K562 (cell line): ENCODE data around the gene NEUROG3.

ENCODE experiments used
- CBX3 ChIP-seq, 2 experiments: IDR thresholded peaks; 1 replicate in 1 of 2; 2 replicates in 1 of 2; pipeline ENCODE4 v1.6.1; 2012; ENCODE audit warnings: inconsistent platforms in 2 of 2, low read length in 2 of 2, borderline replicate concordance in 1 of 2, control low read depth in 1 of 2
- KAT8 ChIP-seq: fragments of 450-650 bp; IDR thresholded peaks from 2 replicates; pipeline ENCODE4 v1.6.1; 2016; ENCODE audit warnings: low read depth, mild to moderate bottlenecking
- KDM2B ChIP-seq: fragments of 250-450 bp; sonication (Bioruptor Pico); IDR thresholded peaks from 2 replicates; pipeline ENCODE4 v1.8.0; 2021; ENCODE audit warnings: mild to moderate bottlenecking, moderate library complexity
- NR2F6 ChIP-seq: fragments of 450-650 bp; formaldehyde crosslinking; IDR thresholded peaks from 2 replicates; pipeline ENCODE4 v1.4.0; 2020; ENCODE audit warnings: mild to moderate bottlenecking
- PTBP1 ChIP-seq: fragments of 200-400 bp; formaldehyde crosslinking; IDR thresholded peaks from 2 replicates; pipeline ENCODE4 v1.6.1; 2017; ENCODE audit warnings: low read depth, low read length
- RBM14 ChIP-seq: fragments of 200-400 bp; formaldehyde crosslinking; IDR thresholded peaks from 2 replicates; pipeline ENCODE4 v1.6.1; 2018; ENCODE audit warnings: low read depth, mild to moderate bottlenecking, low read length, moderate library complexity, borderline replicate concordance; ENCODE audit not compliant: insufficient read depth
- SIN3A ChIP-seq, 2 experiments: fragments of 150-350 bp in 1 of 2; IDR thresholded peaks; 2 replicates each; pipeline ENCODE4 v1.6.1; 2011 to 2016; ENCODE audit warnings: borderline replicate concordance in 2 of 2, low read depth in 2 of 2, low read length in 2 of 2, mild to moderate bottlenecking in 2 of 2, moderate library complexity in 2 of 2; ENCODE audit not compliant: control insufficient read depth in 1 of 2
- TF ChIP-seq, protein P1 (sequence below), 3 experiments: IDR thresholded peaks in 2 of 3; conservative IDR thresholded peaks in 1 of 3; 2 replicates each; pipeline ENCODE4 v1.5.1; 2011 to 2012; ENCODE audit warnings: low read length in 3 of 3, mild to moderate bottlenecking in 3 of 3, control low read depth in 2 of 3, improper control_type of control experiment in 1 of 3, inconsistent platforms in 1 of 3, low read depth in 1 of 3, mixed read lengths in 1 of 3, moderate library complexity in 1 of 3; ENCODE audit not compliant: insufficient read depth in 2 of 3
- TF ChIP-seq, protein P2 (sequence below): fragments of 450-650 bp; conservative IDR thresholded peaks from 2 replicates; pipeline ENCODE4 v1.6.1; 2016; ENCODE audit warnings: missing genetic modification characterization, low read depth, mild to moderate bottlenecking, missing compliant biosample characterization, moderate library complexity
- TF ChIP-seq, protein P3 (sequence below): fragments of 450-650 bp; formaldehyde crosslinking; conservative IDR thresholded peaks from 2 replicates; pipeline ENCODE4 v1.4.0; 2022; ENCODE audit warnings: mild to moderate bottlenecking, missing genetic modification characterization

DNA sequence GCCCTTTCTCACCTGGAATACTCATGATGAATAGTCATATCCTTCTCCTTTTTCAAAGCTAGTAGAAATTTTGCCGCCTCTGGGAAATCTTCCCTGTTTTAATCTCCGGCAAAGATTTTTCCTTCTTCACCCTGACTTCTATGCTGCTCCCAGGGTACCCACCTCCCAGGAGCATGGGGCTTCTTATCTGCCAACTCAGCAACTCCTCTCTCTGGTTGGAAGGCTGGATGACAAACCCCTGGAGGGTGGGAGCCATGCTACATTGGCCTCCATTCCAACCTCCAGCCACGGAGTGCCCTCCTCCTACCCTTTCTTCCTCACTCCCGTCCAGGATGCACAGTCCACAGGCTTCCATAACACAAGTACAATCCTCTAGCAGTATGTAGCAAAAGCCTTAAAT is 19.9 kb downstream of the NEUROG3 start:
- TF ChIP-seq CBX3 (IDR thresholded peaks at IDR 0.05; ENCODE audit: borderline replicate concordance in 1 of 2, low read length in 2 of 2) (no peak), KDM2B (no peak), RBM14 (no peak), NR2F6 (CRISPR knock-in tag) (no peak), KAT8 (no peak), PTBP1 (no peak), SIN3A (IDR thresholded peaks at IDR 0.05; ENCODE audit: borderline replicate concordance in 2 of 2, control insufficient read depth in 1 of 2, low read depth in 2 of 2, low read length in 2 of 2) (no peak)
- TF ChIP-seq, protein P1, sequence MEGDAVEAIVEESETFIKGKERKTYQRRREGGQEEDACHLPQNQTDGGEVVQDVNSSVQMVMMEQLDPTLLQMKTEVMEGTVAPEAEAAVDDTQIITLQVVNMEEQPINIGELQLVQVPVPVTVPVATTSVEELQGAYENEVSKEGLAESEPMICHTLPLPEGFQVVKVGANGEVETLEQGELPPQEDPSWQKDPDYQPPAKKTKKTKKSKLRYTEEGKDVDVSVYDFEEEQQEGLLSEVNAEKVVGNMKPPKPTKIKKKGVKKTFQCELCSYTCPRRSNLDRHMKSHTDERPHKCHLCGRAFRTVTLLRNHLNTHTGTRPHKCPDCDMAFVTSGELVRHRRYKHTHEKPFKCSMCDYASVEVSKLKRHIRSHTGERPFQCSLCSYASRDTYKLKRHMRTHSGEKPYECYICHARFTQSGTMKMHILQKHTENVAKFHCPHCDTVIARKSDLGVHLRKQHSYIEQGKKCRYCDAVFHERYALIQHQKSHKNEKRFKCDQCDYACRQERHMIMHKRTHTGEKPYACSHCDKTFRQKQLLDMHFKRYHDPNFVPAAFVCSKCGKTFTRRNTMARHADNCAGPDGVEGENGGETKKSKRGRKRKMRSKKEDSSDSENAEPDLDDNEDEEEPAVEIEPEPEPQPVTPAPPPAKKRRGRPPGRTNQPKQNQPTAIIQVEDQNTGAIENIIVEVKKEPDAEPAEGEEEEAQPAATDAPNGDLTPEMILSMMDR (IDR thresholded peaks at IDR 0.05 in 2 of 3, conservative IDR thresholded peaks at IDR 0.05 in 1 of 3; ENCODE audit: insufficient read depth in 2 of 3, low read depth in 1 of 3, low read length in 3 of 3), result no peak
- TF ChIP-seq, protein P2, sequence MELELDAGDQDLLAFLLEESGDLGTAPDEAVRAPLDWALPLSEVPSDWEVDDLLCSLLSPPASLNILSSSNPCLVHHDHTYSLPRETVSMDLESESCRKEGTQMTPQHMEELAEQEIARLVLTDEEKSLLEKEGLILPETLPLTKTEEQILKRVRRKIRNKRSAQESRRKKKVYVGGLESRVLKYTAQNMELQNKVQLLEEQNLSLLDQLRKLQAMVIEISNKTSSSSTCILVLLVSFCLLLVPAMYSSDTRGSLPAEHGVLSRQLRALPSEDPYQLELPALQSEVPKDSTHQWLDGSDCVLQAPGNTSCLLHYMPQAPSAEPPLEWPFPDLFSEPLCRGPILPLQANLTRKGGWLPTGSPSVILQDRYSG (tag), result no peak
- TF ChIP-seq, protein P3, sequence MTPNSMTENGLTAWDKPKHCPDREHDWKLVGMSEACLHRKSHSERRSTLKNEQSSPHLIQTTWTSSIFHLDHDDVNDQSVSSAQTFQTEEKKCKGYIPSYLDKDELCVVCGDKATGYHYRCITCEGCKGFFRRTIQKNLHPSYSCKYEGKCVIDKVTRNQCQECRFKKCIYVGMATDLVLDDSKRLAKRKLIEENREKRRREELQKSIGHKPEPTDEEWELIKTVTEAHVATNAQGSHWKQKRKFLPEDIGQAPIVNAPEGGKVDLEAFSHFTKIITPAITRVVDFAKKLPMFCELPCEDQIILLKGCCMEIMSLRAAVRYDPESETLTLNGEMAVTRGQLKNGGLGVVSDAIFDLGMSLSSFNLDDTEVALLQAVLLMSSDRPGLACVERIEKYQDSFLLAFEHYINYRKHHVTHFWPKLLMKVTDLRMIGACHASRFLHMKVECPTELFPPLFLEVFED (CRISPR knock-in tag), result no peak
